ENCODE results near the gene SMIM9. TPM values are rescaled to one million over a fixed set of nuclear protein-coding genes. Genes with fewer than 3 reads are reported as not detected.
A peak's percentile ranks its signal among the peaks of the same experiment; 100 is the strongest.

Gene SMIM9
- total and polyA plus RNA-seq, 4 donors, result 0.28 TPM; not detected in 3

DNA sequence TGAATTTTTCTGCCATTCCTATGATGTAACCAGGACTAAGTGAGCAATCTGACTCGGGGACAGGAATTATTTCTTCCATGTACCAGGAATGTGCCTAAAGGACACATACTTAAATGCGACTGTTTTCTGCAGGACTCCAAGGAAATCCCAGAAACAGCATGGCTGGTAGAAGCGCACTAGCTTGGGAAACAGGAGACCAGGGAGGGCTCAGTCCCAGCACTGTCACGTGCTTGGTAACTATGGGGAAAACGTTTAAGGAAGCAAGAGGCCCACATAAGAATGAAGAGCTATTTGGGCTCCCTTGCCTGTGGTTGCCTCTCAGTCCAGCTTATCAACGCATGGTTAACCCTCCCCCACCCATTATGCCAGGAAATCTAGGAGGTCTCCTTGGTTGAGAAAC is 48.7 kb downstream of the SMIM9 start:
- TF ChIP-seq, protein P1, sequence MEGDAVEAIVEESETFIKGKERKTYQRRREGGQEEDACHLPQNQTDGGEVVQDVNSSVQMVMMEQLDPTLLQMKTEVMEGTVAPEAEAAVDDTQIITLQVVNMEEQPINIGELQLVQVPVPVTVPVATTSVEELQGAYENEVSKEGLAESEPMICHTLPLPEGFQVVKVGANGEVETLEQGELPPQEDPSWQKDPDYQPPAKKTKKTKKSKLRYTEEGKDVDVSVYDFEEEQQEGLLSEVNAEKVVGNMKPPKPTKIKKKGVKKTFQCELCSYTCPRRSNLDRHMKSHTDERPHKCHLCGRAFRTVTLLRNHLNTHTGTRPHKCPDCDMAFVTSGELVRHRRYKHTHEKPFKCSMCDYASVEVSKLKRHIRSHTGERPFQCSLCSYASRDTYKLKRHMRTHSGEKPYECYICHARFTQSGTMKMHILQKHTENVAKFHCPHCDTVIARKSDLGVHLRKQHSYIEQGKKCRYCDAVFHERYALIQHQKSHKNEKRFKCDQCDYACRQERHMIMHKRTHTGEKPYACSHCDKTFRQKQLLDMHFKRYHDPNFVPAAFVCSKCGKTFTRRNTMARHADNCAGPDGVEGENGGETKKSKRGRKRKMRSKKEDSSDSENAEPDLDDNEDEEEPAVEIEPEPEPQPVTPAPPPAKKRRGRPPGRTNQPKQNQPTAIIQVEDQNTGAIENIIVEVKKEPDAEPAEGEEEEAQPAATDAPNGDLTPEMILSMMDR (IDR thresholded peaks at IDR 0.05; ENCODE audit: control extremely low read depth, extremely low read depth), result no peak
- no peak for ATAC-seq (ENCODE audit: insufficient read depth, low FRiP score)

DNA sequence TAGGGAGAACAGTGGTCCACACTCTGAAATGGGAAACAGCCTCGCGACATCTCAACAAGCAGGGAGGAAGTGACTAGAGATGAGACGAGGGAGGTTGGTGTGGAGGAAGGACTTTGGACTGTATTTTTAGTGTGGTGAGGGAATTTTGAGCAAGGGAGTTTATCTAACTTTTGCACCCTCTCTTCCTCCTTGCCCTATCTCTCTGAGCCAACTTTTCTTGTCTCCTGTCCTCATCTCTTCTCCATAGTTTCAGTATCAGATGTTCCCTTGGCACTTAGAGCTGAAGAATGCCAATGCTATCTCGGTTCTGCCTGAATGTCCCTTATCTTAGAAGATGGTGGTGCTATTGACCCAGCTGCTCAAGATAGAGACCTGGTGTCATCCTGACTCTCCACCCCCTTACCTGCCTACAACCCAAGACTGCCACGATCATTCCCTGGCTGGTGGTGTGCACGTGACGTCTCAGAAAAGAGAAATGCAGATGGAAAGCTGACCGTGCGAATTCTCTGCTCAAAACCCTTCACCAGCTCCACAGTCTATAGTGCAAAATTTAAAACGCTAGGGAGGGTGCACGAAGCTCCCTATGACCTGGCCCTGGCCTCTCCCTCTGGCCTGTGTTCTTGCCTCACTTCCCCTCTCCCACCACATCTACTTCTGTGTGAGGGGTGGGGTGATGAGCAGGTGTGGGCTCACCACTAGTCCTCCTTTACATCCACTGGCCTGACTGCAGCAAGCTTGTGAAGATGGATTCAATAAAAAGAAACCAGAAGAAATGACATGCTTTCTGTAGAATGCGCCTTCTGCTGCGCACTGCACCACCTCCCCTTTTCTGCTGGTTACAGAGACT is 50.1 kb downstream of the SMIM9 start:
- Histone ChIP-seq H3K9ac (ENCODE audit: insufficient read depth in 1 of 2, low read length in 2 of 2) (no peak overlapping the region), H3K27ac (ENCODE audit: low read depth in 1 of 2, low read length in 1 of 2) (no peak overlapping the region), H3K4me1 (ENCODE audit: control insufficient read depth in 5 of 5, insufficient read depth in 5 of 5, low read length in 5 of 5) (no peaks in the 10 kb centered on the region), H3K9me3 (ENCODE audit: control insufficient read depth in 4 of 4, insufficient read depth in 3 of 4, low read length in 3 of 4) (no peaks in the 10 kb centered on the region), H3K4me3 (no peak overlapping the region), H3K27me3 (ENCODE audit: control insufficient read depth in 3 of 3, insufficient read depth in 3 of 3, low read length in 2 of 3) (no peaks in the 10 kb centered on the region), H3K36me3 (ENCODE audit: control insufficient read depth in 4 of 4, insufficient read depth in 4 of 4, low read length in 4 of 4) (peaks cover 0 to 3% (median 0%) of the 10 kb centered on the region in 4 donors)
- TF ChIP-seq, protein P1 (IDR thresholded peaks at IDR 0.05; ENCODE audit: control extremely low read depth, extremely low read depth), result no peak
- ATAC-seq (ENCODE audit: insufficient read depth, low FRiP score) (no peak), DNase-seq (no peak)
- WGBS, 2 donors, result 47 to 71% methylated on average over 13 of the region's 13 CpGs

More for the DNA sequence above, 48.7 kb downstream of the SMIM9 start:
- peak in 1 of 3 donors; percentile 8 for DNase-seq
- Histone ChIP-seq H3K9ac (ENCODE audit: insufficient read depth in 1 of 2, low read length in 2 of 2) (no peak overlapping the region), H3K4me3 (no peak overlapping the region), H3K27ac (ENCODE audit: low read depth in 1 of 2, low read length in 1 of 2) (no peak overlapping the region), H3K27me3 (ENCODE audit: control insufficient read depth in 3 of 3, insufficient read depth in 3 of 3, low read length in 2 of 3) (no peaks in the 10 kb centered on the region), H3K9me3 (ENCODE audit: control insufficient read depth in 4 of 4, insufficient read depth in 3 of 4, low read length in 3 of 4) (no peaks in the 10 kb centered on the region), H3K36me3 (ENCODE audit: control insufficient read depth in 4 of 4, insufficient read depth in 4 of 4, low read length in 4 of 4) (peaks cover 0 to 3% (median under 1%) of the 10 kb centered on the region in 4 donors), H3K4me1 (ENCODE audit: control insufficient read depth in 5 of 5, insufficient read depth in 5 of 5, low read length in 5 of 5) (no peaks in the 10 kb centered on the region)
- 41 to 56% methylated on average over 6 of the region's 6 CpGs for WGBS, 2 donors

DNA sequence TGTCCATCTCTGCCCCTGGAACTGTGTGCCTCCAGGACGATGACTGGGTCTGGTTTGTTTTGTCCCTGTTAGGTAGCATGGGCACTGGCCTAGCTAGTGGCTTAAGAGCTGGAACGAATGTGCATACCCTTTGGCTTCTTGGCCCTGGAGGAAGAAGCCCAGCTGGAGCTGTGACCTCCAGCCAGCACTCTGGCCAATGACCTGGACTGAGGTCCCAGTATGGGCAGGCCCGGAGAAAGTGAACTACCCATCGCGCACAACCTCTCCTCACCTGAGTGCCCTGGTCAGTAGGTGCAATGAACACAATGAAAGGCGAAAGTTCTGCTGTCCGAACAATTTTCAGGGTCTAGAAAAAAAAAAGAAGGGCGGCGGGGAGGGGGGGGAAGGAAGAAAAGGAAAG is 53.5 kb downstream of the SMIM9 start:
- no peak overlapping the region for H3K27ac ChIP-seq (ENCODE audit: low read depth in 1 of 2, low read length in 1 of 2)
- H3K4me1 ChIP-seq (ENCODE audit: control insufficient read depth in 5 of 5, insufficient read depth in 5 of 5, low read length in 5 of 5), result no peaks in the 10 kb centered on the region
- 83 to 96% methylated on average over 9 of the region's 9 CpGs for WGBS, 2 donors
- peaks cover 0 to 8% (median 4%) of the 10 kb centered on the region in 4 donors for H3K36me3 ChIP-seq (ENCODE audit: control insufficient read depth in 4 of 4, insufficient read depth in 4 of 4, low read length in 4 of 4)
- no peak overlapping the region for H3K4me3 ChIP-seq
- no peaks in the 10 kb centered on the region for H3K9me3 ChIP-seq (ENCODE audit: control insufficient read depth in 4 of 4, insufficient read depth in 3 of 4, low read length in 3 of 4)
- TF ChIP-seq, protein P1 (IDR thresholded peaks at IDR 0.05; ENCODE audit: control extremely low read depth, extremely low read depth), result no peak
- H3K27me3 ChIP-seq (ENCODE audit: control insufficient read depth in 3 of 3, insufficient read depth in 3 of 3, low read length in 2 of 3), result no peaks in the 10 kb centered on the region
- no peak for DNase-seq
- ATAC-seq (ENCODE audit: insufficient read depth, low FRiP score), result no peak
- H3K9ac ChIP-seq (ENCODE audit: insufficient read depth in 1 of 2, low read length in 2 of 2), result no peak overlapping the region
